Erythroblast (primary cell): ENCODE results near the gene MRPS12.
"Not testable (repeated sequence)": the region's sequence is repeated elsewhere in the genome, so short reads cannot be mapped to it uniquely, and the experiment has no call there.

Experiments used
- DNase-seq, 2 experiments: peaks; one replicate each; lab custom pipeline; 2025; lab: John Stamatoyannopoulos, UW
- GATA1 ChIP-seq: IDR thresholded peaks from 2 replicates; pipeline ENCODE4 v1.6.1; 2011; ENCODE audit warnings: low read depth, mild to moderate bottlenecking, control low read depth, low read length, moderate library complexity
- POLR2A ChIP-seq: IDR thresholded peaks from 2 replicates; pipeline ENCODE4 v1.6.1; 2011; ENCODE audit warnings: mild to moderate bottlenecking, low read length

The MRPS12 gene

DNA sequence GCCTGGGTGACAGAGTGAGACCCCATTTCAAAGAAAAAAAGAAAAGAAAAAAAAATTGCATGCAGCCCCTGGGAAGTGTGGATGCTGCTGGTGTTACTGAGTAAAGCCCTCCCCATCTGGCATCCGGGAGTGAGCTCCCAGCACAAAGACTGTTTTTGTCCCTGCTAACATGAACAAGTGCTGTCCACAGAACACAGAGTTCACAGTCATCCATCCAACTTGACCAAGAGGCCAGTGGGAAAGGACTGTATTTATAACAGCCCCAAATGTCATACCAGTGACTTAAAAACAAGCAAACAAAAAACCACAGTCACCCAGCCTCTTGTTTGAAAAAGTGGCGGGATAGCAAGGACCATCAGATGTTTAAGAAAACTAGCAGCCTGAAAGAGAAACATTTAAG, 34.0 kb downstream of the MRPS12 start:
- no peak for DNase-seq
- TF ChIP-seq POLR2A (no peak), GATA1 (no peak)

DNA sequence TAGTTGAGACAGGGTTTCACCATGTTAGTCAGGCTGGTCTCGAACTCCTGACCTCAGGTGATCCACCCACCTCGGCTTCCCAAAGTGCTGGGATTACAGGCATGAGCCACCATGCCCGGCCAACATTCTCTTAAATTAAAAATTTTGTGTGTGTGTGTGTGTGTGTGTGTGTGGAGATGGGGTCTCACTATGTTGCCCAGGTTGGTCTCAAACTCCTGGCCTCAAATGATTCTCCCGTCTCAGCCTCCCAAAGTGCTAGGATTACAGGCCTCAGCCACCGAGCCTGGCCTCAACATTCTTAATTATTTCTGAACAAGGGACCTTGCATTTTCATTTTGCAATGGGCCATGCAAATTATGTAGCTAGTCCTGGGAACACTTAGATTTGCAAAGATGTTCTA, 35.4 kb downstream of the MRPS12 start:
- DNase-seq = not testable (repeated sequence)

DNA sequence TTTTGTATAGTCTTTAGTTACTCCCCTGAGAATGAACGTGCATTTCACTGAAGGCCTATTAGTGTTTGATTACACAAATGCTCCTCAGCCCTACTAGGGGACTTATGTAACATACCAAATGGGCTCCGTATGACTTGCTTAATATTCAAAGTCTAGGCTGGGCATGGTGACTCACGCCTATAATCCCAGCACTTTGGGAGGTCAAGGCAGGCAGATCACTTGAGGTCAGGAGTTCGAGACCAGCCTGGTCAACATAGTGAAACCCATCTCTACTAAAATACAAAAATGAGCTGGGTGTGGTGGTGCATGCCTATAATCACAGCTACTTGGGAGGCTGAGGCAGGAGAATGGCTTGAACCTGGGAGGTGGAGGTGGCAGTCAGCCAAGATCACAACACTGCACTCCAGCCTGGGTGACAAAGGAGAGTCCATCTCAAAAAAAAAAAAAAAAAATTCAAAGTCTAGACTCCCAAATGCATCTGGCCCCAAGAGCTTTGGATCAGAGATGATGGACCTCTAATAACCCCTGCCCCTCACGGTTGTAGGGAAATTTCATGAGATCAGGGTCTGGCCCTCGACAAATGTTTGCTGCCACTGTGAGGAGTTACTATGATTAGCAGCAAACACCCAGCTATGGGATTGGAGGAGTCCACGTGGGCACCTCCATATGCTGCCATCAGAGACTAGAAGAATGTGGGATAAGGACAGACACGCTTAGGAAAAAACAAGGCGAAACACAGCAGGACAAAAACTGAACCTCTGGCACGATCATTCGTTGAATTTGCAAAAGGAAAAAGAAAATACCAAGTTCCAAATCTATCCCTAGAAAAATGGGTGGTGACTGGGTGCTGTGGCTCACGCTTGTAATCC, 40.2 kb downstream of the MRPS12 start:
- DNase-seq = no peak
- no peak for TF ChIP-seq POLR2A
- no peak for TF ChIP-seq GATA1

DNA sequence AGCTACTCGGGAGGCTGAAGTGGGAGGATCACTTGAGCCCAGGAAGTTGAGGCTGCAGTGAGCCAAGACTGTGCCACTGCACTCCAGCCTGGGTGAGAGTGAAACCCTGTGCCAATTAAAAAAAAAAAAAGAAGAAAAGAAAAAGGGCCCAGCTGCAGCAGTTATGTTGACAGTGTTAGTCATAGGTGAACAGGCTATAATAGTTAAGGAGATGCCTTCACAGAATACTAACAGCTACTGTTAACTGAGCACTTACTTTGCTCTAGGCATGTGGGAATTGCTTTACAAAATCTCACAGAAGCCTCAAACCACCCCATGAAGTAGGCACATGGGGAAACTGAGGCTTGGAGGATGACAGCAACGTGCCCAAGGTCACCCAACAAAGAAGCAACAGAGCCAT, 40.9 kb downstream of the MRPS12 start:
- no peak for TF ChIP-seq GATA1
- TF ChIP-seq POLR2A = no peak
- DNase-seq = no peak

DNA sequence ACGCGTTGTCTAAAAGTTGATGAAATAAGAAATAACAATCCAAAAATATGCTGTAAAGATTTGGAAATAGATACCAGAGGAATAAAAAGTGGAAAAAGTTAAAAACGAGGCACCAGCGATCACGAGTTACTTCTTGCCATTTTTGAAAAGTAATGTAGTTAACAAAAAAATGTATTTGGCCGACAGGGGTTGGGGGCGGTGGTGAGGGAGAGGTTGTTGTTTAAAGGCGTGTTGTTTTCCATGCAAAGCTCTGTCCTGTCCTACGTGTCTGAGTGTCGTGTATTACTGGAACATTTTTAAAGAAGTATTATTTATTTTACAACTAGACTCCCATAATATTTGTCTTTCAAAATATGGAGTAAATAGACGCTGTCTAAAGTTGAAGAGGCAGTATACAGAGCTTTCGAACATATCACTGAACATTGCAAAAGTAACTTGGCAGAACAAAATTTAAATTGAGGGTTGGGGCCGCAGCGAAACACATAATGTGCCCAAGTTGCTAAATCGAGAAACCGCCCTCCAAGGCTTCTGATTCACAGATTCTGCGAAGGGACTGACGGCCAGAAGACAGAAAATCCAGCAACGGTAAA, 44.0 kb downstream of the MRPS12 start:
- TF ChIP-seq POLR2A = no peak

DNA sequence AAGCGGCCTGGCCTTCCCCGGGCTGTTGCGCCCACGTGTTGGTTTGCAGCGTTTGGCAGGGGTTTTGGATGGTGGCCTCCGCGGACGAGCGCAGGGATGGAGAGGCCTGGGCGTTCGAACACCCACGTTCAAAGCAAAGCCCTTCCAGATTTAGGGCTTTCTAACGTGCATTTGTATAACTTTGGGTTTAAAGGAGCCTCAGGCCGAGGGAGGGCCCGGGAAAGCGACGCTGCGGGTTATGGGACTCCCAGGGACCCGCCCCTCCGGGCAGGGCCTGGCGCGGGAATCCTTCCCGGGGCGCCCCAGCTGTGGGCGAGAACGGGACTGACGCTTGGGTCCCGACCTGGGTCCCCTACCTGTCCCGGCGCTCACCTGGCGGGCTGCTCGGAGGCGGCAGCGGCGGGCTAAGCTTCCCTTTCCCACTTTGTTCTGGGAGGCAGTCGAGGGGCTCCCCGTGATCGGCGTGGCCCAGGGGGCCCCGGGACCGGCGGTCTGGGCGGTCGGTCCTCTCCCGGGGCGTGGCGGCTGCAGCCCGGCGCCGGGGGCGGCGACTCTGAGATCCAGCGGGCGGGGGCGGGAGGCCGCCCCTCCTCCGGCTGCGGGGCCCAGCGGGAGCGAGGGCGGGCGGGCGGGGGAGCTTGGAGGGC, 44.6 kb downstream of the MRPS12 start, which contains the start of gene FBXO17:
Gene FBXO17, minus strand, starts transcription at position 529 of the 647 bp plus-strand sequence. CDS start 25,423 bp downstream, outside the sequence.
- DNase-seq = peak in 1 of 2 experiments; percentile 12
- TF ChIP-seq POLR2A (no peak), GATA1 (no peak)

More for the DNA sequence above, 44.0 kb downstream of the MRPS12 start:
- DNase-seq = no peak

DNA sequence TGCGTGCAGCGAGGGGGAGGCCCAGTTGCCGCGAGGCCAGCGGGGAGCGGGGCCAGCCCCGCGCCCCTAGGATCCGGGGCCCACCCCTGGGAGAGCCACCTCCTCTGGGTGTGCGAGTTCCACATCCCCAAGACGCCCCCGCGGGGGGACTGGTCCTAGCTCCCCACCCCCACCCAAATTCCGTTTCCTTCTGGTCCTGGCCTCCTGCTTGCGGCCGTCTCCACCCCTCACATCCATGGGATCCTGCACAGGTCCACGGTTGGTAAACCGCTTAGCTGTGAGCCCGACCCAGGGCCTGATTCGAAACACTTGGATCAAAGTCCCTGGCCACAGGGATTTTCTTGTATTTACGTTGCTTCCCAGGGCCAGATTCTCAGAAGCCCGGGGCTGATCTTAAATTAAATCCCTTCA, 45.1 kb downstream of the MRPS12 start:
- TF ChIP-seq POLR2A (no peak), GATA1 (no peak)

DNA sequence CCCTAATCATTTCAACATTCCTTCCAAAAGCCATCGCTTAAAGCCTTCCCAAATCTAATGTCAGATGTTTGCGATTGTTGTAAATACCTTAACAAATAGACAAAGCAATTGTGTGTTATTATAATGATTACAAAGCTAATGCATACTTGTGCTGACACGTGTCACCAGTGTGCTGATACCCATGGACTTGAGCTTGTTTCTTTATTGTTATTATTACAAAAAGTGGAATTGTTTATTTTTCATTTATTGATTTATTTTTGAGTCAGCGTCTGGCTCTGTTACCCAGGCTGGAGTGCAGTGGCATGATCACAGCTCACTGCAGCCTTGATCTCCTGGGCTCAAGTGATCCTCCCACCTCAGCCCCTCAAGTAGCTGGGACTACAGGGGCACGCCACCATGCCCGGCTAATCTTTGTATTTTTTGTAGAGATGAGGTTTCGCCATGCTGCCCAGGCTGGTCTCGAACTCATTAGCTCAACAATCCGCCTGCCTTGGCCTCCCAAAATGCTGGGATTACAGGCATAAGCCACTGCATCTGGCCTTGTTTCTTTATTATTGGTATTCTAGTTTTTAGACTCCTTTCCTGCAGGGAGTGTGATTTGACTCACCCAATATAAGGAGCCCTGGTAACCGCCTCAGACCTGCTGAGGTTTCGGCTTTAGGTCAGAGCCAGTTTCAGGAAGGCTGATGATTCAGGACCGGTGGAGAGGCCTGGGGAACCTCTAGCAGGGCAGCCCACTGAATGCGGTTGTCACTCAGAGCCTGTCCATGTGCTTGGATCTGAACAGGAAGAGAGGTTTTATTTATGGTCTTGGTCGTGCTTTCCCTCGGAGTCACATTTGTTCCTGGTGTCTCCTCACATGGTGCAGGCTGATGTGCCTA, 46.9 kb downstream of the MRPS12 start:
- TF ChIP-seq GATA1 = no peak
- TF ChIP-seq POLR2A = no peak

More for the DNA sequence above, 45.1 kb downstream of the MRPS12 start:
- DNase-seq = no peak

DNA sequence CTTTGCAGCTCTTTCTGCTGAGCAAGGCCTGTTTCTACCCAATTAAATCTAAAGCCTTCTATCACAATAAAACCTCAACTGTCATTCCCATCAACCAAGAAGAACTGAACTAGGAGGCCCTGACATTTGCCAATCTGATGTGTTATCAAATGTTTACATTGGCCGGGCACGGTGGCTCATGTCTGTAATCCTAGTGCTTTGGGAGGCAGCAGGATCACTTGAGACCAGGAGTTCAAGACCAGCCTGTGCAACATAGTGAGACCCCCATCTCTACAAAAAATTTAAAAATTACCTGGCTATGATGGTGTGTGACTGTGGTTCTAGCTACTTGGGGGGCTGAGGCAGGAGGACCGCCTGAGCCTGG, 47.6 kb downstream of the MRPS12 start:
- TF ChIP-seq GATA1 = no peak
- no peak for TF ChIP-seq POLR2A
- no peak for DNase-seq

More for the DNA sequence above, 46.9 kb downstream of the MRPS12 start:
- no peak for DNase-seq

DNA sequence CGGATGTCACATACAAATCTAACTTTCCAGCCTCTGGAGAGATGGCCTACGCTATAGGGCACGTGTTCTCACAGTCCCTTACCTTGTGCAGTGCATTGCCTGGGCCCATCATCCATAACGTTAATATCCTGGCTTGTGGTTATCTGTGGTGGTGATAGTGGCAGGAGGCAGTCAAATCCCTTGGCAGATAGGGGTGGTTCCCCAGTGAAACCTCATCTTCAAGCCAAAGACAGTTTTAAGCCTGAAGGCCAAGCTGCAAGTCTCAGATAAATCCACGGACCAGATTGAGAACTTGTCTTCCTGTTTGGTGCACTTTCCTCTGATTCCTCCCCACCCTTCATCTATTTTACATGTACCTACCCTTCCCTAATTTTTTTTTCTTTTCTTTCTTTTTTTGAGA, 49.1 kb downstream of the MRPS12 start:
- no peak for DNase-seq
- TF ChIP-seq POLR2A = no peak
- no peak for TF ChIP-seq GATA1

DNA sequence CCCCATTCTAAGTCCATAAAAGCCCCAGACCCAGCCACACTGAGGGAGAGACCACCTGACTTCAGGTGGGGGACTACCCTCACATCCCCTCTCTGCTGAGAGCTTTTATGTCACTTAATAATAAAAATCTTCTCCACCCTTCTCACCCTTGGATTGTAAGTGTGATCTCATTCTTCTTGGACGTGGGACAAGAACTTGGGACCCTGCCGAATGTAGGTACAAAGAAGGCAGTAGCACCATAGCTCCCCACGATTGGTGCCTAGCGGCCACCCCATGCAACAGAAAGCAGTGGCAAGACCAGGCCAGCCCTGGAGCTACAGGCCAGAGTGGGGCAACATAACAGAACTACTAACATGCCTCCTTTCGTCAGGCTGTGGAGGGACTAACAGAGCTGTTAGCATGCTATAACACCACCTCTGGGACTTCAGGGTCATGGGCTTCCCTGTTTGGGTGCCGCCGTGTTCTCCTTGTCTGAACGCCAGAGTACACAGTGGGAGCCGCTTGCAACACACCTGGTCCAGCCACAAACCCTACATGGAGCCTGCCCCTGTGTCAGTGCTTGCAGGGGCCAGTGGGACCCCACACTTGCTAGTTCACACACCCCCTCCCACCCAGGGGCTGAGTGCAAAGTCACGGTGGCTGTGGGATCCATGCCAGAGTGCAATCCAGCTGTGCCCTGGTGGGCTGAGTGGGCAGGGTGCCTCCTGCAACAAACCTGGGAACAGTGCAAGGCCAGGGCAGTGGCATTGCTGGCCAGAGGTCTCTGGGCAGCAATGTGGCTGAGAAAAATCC, 50.0 kb downstream of the MRPS12 start:
- no peak for DNase-seq
- TF ChIP-seq POLR2A (no peak), GATA1 (no peak)
